IPS DF 4.7 (cell line): ENCODE results near the gene P2RX1.
"Not testable (repeated sequence)": the region's sequence is repeated elsewhere in the genome, so short reads cannot be mapped to it uniquely, and the experiment has no call there.

Experiments used
- DNase-seq: peaks from one replicate; pipeline ENCODE4 v3.0.0-alpha.2; 2013; ENCODE audit warnings: low spot score; ENCODE audit errors: extremely low read depth

The P2RX1 gene

GRCh38 chr17:3861761-3862681 is 54.2 kb downstream of the P2RX1 start:
- DNase-seq: no peak

GRCh38 chr17:3860939-3861700 is 55.1 kb downstream of the P2RX1 start:
- DNase-seq: no peak

GRCh38 chr17:3859940-3860339 is 56.3 kb downstream of the P2RX1 start:
- no peak for DNase-seq

- no peak for DNase-seq
Measured at GRCh38 chr17:3857261-3858105, 58.8 kb downstream of the P2RX1 start.

- not testable (repeated sequence) for DNase-seq
Measured at GRCh38 chr17:3854204-3854603, 62.1 kb downstream of the P2RX1 start.

- no peak for DNase-seq
Measured at GRCh38 chr17:3852561-3852960, 63.7 kb downstream of the P2RX1 start.

GRCh38 chr17:3851461-3852100 is 64.7 kb downstream of the P2RX1 start:
- DNase-seq: no peak

- DNase-seq: no peak
Measured at GRCh38 chr17:3848229-3848835, 67.9 kb downstream of the P2RX1 start.

- DNase-seq: no peak
Measured at GRCh38 chr17:3847165-3847670, 69.0 kb downstream of the P2RX1 start.
